ENCODE data around the gene MC2R.
"Not testable (repeated sequence)": the region's sequence is repeated elsewhere in the genome, so short reads cannot be mapped to it uniquely, and the experiment has no call there.

The MC2R gene

DNA sequence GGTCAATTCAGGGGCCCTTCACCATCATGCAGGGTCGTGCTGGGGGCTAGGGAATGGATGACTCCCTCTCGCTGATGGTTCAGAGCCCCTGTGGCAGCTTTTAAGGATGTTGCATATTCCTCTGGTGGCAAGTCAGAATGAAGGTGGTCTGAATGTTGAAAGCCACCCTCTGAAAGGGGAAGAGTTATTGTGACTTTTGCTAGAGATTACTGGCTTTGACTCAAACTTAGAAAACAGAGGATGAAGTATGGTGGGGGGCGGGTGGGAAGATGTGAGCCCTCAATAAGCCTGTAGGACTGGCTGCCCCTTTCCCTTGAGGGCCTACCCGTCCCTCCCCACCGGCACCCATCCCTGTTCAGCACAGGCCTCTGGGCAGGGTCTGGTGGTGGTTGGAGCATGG lies 23.2 kb downstream of the MC2R start:
- no peak for DNase-seq (ENCODE audit: low read depth)

DNA sequence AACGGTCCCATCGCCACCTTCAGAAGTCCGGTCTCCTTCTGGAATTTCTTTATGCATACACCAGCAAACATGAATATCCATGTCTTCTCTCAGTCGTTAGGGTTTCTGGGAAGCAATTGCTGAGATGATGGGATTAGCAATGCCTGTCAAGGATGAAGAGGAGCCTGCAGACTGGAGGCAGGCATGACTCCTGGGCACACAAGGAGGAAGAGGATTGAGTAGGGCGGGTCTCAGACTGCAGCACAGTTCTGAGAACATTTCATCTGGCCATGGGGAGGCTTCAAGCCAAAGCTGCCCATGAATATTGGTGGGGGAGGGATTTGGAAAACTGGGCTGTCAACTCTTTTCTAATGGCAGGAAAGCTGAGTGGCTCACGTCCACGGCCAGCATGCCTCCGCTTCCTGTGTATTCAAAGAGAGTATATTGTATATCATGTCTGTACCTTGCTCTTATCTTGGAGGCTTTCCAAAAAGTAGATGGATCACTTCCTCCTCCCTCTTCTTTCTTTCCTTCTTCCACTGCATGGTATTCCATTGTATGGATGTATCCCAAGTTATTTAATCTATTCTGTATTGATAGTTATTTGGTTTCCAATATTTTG lies 24.5 kb downstream of the MC2R start:
- no peak for DNase-seq (ENCODE audit: low read depth)

DNA sequence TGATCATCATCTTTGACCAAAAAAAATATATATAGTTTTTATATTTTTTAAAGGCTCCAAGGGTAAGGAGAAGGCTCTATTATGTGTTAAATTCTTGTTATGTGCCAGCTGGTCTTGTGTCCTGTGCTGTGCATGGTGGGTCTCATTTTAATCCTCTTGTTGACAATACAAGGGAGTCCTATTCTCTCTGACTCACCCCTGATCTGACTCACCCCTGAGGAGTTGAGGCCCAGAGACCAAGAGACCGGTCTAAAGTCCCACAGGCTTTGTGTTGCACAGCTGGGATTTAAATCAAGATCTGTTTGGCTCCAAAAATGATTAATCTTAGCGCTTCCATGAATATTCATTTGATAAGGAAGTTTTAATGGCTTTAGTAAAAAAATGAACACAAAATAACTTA lies 25.7 kb downstream of the MC2R start:
- no peak for DNase-seq (ENCODE audit: low read depth)

DNA sequence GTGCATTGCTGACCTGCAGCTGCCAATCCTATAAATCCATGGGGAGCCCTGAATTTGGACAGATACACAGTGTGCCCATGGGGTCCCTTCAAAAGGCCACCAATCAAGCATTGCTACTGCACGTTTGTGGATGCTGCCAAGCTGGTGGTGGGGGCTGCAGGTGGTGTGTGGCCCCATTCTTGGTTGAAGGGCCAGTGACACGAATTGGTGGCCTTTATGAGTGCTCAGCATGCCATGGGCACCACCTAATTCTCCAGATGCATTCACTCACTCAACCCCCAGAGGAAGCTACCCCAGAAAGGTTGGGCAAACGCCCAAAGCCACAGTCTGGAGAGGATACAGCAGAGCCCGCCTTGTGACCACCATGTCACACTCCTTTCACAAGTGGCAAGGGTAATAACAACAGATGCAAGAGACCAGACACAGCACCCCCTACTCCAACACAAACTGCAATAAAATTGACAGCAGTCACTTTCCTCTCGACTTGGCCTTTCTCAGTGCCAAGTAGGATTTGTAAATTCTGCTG lies 27.1 kb downstream of the MC2R start:
- no peak for DNase-seq (ENCODE audit: low read depth)

DNA sequence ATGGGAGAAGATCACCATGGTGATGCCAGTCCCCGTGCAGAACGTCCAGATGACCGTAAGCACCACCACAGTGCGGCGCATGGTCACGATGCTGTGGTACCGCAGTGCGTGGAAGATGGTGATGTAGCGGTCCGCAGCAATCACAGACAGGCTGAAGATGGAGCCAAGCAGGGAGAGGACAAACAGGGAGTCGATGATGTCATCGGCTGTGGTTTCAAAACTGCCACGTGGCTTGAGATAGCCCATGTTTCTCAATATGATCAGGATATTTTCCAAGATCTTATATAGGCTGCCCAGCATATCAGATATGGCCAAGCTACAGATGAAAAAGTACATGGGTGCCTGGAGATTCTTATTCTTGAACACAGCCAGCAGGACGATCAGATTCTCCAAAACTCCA lies 30.3 kb downstream of the MC2R start:
- no peak for DNase-seq (ENCODE audit: low read depth)

DNA sequence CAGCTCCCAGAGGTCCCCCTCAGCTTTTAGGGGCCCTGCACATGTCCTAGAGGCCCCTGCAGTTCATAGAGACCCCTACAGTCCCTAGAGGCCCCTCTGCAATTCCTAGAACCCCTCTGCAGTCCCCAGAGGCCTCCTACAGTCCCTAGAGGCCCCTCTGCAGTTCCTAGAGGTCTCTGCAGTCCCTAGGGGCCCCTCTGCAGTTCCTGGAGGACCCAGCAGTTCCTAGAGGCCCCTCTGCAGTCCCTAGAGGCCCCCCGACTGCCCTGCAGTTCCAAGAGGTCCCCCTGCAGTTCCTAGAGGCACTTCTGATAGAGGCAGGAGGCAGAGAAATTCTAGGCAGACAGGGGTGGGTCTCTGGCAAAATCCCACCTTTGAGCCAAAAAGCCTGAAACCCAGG lies 35.4 kb downstream of the MC2R start:
- no peak for DNase-seq (ENCODE audit: low read depth)

DNA sequence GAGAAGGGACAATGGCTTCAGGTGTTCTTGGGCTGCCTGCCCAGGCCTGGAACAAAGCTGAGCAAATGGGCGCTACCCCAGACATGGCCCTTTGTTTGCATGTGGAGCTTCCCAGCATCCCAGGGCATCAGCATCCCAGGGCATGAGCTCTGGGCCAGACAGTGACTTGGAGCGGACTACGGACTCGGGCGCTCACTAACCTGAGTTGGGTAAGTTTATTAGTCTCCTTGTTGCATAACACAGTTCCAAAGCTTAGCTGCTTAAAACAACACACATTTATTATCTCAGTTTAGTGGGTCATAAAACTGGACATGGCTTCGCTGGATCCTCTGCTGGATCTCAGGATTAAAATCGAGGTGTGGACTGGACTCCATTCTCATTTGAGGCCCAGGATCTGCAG lies 35.8 kb downstream of the MC2R start:
- DNase-seq (ENCODE audit: low read depth): no peak

DNA sequence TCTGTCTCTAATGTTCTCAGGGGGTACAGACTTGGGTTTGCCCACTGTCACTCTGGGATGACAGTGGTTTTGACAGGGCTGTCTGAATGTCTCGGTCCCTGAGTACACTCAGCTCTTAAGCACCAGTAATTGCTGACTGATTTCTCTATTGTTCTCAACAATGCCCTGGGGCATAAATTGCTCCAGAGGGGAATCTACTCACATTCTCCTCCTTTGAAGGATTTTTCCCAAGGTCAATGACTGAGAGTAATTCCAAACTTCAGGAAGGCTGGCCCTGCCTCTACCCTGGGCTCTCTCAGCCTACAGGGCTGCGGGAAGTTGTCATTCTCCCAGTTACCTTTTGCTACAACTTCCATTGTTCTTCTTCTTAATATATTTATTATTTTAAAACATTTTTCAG lies 36.5 kb downstream of the MC2R start:
- DNase-seq (ENCODE audit: low read depth): no peak

DNA sequence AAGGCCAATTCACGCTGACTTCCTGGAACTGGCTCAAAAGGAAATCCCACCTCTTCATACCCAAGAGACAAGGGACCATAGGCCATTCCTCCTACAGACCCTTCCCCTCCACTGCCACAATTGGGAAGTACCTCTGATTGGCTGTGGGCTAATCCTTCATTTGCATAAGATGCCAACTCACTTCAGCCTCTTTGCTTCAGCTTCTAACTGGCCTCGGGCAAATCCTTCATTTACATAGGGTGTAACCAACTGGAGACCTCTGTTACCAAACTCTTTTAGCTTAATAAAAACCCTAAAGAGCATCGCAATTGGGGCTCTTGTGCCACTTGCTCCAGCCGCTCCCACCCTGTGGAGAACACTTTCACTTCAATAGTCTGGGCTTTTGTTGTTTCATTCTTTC lies 38.2 kb downstream of the MC2R start:
- no peak for DNase-seq (ENCODE audit: low read depth)

DNA sequence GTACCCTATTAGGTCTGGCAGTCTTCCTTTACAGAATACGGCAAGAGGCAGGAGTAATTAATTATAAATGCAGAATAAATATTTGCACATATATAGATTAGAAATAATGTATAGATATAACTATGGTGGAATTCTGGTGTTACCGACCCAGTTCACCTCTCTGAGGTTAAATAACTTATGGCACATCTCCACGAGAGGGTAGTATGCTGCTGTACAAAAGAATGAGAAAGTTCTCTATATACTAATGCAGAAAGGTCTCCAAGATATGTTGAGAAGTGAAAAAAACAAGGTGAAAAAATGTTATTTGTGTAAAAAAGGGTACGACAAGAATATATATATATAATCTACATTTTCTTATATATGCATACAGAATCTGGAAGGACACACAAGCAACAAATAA lies 40.8 kb downstream of the MC2R start:
- no peak for DNase-seq (ENCODE audit: low read depth)

DNA sequence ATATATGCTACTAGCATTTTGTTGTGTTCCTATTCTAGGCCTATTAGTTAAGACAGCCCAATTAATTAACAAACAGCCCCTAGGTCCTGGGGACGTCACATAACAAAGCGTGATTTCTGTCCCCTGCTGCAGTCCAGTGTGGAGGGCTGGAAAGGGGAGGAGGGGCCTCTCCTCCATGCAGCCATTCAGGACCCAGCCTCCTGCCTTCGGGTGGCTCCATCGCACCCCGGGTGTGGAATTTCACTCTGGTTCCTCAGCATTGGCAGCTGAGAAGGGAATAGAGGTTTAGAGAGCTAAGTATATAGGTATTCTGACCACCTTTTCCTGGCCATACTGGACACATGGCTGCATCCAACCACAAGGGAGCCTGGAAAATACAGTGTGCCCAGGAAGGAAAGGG lies 42.4 kb downstream of the MC2R start:
- DNase-seq (ENCODE audit: low read depth): no peak

DNA sequence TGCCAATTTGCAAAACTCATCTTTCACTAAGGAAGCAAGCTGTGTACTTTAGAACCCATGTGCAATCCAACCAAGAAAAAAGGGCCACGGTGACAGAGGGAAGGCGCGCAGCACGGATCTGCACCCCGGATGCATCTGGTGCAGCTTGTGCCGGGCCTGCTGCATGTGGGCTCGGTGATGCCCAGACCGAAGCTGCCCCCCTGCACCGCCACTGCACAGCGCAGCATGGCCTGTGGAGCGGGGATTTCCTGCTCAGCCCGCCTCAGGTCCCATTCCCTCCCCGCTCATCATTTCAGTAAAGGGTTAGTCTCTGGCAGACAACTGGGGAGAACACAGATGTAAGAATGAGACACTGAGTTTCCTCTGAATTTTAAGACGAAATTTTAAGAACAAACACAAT lies 43.0 kb downstream of the MC2R start:
- no peak for DNase-seq (ENCODE audit: low read depth)

DNA sequence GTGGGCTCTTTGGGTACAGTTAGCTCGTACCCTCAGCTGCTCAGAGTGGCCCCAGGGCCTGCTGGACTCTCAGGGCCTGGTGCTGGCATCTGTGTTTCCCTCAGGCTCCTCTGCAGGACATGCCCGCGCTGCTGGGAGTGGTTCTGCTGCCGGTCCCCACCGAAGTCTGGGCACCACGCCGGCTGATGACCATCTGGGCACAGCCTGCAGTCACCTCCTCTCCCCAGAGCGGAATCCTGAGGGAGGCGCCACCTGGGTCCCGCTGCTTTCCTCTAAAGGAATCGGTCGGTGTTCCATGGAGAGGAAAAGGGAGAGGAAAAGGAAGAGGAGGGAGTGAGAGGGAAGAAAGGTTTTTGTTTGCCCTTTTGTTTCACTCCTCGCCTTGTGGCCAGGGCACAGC lies 43.6 kb downstream of the MC2R start:
- DNase-seq (ENCODE audit: low read depth): no peak

DNA sequence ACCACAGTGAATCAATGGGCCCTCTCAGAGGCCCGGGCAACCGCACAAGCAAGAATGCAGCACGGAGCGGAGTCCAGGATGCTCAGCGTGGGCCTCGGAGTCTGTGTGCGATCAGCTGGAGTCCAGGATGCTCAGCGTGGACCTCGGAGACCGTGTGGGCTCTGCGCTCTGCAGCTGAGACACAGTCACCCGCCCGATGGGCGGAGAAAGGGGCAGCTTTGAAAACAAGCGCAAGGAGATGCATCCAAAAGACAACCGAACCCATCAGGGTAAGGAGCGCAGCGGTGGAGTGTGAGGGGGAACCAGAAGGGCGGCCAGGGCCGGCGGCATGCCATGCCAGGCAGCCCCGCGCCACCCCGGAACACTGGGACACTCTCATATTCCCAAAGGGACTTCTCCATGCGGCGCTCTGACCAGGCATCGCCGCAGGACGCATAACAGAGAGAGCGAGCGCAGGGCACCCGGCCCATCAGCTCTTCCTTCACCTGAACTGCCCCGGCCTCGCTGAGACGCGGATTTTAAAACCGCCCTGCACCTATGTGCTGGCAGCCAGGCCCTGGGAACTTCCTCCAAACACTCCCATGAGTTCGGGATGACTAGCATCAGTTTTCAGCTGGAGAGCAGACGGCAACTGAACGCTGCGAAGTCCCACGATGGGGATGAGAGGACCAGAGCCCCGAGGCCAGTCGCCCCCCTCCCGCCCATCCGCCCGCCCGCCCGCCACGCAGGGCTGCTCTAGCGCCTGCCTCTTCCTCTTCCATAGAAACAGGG lies 46.6 kb downstream of the MC2R start:
- DNase-seq (ENCODE audit: low read depth): no peak

DNA sequence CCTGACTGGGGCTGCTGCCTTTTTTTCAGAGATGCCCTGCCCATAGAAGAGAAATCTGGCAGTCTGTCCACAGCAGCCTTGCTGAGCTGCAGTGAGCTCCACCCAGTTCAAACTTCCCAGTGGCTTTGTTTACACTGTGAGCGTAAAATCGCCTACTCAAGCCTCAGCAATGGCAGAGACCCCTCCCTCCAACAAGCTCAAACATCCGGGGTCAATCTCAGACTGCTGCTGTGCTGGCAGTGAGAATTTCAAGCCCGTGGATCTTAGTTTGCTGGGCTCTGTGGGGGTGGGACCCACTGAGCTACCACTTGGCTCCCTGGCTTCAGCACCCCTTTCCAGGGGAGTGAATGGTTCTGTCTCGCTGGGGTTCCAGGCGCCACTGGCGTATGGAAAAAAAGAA lies 52.4 kb downstream of the MC2R start:
- not testable (repeated sequence) for DNase-seq (ENCODE audit: low read depth)

DNA sequence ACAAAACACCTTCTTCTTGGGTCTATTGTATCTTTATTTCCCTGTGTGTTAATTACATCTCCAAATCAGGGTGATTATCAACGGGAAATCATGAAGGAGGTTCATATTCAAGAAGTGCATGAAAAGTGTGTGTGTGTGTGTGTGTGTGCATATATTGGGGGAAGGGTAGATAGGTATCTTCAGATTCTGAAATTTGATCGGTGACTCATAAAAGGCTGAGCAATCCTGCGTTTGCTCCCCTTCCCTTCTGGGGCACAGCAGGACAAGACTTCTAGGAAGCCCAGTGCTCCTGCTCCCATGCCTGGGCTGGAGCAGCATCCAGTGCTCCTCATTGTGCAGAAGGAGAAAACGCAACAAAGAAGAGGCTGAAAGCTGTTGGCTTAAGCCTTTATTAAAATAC lies 65.5 kb downstream of the MC2R start:
- no peak for DNase-seq (ENCODE audit: low read depth)

DNA sequence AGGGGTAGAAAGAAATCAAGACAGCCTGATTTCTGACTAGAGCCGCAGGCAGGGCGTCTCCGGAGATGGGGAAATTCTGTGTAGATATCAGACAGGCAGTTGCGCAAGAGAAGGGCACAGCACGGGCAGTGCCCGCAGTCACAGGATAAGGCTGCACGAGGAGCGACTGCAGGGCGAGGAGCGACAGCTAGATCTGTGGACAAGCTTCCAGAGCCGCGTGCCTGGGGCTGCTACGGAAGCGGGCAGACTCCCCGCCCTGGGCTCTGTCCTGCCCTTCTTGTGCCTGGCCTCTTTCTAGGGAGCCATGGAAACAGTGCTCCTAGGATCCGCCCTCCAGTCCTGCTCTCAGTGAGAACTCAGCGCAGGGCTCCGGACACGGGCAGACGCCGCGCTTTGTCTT lies 78.8 kb downstream of the MC2R start:
- DNase-seq (ENCODE audit: low read depth): no peak

DNA sequence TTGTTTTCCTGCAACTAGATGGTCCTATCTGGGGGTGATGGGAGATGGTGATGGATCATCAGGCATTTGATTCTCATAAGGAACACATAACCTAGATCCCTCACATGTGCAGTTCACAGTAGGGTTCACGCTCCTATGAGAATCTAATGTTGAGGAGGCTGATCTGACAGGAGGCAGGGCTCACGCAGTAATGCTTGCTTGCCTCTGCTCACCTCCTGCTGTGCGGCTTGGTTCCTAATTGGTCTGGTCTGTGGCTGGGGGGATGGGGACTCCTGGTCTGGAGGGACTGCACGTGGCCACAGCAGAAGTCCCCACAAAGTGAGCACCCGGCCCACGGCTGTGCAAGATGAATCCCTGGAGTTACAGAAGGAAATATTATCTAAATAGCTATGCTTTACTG lies 80.1 kb downstream of the MC2R start:
- no peak for DNase-seq (ENCODE audit: low read depth)

DNA sequence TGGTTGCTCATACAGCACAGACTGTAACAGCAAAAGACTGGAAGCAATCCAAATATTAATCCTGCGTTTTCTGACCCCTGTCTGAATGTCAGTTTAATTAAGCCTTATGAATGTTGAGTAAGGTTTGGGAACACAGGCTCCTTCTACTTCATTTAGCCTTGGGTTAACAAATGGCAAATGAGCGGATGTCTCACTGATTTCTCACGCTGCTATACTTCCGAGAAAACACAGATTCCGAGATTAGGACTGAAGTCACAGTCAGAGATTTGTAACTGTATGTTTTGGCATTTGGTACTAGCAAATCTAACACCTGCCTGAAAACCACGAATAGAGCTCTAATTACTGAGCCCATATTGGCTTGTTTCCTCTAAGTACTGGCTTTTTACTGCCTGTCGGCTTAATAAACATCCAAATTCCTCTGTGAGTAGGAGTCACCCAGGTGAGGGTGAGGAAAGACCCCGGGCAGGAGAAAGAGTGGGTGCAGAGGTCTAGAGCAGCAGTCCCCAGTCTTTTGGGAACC lies 80.8 kb downstream of the MC2R start:
- DNase-seq (ENCODE audit: low read depth): no peak

Data from stromal cell of bone marrow (primary cell).